Stimulated activated CD4-positive, alpha-beta T cell treated with anti-CD3 and anti-CD28 coated beads, TNF-alpha, amount 100 ng/mL, for 4 hours (primary cell): ENCODE data around the gene KRTAP20-1.

Source experiments
- DNase-seq, 3 experiments: peaks; one replicate each; pipeline ENCODE4 v3.0.0-alpha.2; 2020; ENCODE audit warnings: low read depth in 3 of 3

The KRTAP20-1 gene, protein sequence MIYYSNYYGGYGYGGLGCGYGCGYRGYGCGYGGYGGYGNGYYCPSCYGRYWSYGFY

DNA sequence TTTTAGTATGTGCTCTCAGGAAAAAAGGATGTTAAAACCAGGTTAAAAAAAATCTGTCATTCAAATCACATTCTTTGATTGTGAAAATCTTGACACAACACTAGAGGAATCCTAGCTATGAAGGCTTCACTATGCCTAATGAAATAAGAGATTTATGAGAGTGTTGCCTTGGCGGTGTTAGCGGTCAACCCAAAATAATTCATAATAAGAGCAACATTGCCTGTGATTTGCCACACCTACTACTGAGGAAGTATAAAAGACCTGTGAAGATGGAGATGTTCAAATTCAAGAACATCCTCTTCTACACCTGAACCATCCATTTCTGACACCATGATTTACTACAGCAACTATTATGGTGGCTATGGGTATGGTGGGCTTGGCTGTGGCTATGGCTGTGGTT is at the start of gene KRTAP20-1:
TSS of gene KRTAP20-1 (plus strand) at position 301 of the 400 bp plus-strand sequence. CDS start at position 331, 30 bp downstream.
- DNase-seq: no peak

GRCh38 chr21:30567617-30568016 is 48.6 kb upstream of the KRTAP20-1 start:
- DNase-seq: no peak

DNA sequence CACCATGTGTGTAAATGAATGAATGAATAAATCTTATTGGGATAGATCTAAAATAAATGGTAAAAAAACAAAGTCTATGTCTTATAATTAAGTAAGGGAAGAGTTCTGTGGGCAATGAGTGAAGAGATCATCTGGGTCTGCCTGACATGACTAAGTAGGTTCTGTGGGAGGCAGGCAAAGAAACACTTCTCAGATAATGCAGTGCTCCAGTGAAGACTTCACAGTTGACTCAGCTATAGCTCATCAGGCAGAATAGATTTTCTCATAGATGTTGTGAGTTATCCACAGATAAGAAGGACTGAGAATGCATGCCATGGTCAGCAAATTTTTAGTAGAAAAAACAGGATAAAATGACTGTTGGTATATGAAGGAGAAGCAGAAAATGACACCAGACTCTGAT is 38.5 kb upstream of the KRTAP20-1 start:
- DNase-seq: no peak

DNA sequence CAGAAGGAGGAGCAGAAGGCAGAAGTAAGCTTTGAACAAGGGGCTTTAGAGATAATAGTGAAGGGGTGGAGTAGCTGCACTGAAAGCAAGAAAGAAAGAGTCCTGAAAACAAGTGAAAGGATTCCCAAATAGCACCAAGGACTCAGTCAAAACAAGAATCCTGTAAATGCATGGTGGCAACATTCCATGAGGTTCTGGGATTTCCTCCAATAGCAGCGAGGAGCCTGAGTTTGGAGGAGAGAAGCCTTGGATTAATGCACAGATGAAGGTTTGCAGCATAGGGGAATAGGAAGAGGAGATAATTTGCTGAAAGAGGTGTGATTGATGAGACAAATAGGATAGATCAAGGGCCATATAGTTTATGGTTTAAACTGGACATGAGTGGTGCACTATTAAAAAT is 36.9 kb upstream of the KRTAP20-1 start:
- DNase-seq: no peak

DNA sequence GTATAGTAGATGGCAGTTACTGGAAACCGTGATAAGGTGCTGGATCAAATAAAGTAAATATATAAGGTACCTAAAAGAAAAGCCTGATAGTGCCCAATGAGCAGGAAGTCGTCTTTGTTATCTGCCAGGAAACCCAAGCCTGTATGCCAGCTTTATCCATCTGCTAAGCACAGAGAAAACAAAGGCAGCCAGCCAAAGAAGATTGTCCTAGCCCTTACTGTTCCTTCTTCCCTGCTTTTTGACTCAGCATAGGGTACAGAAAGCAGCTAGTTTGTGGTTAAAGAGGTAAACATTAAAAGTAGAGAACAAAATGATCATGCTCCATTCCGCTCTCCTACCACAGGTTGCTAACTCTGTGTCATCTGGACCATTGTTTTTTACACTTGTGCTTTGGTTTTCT is 36.1 kb upstream of the KRTAP20-1 start:
- no peak for DNase-seq

- no peak for DNase-seq
These were observed 33.4 kb upstream of the KRTAP20-1 start for GRCh38 chr21:30582870-30583269.

- no peak for DNase-seq
These were observed 25.9 kb upstream of the KRTAP20-1 start, which contains the start of gene KRTAP22-2 for GRCh38 chr21:30590297-30590696. Gene KRTAP22-2 (minus strand): TSS chr21:30590397.

- DNase-seq: no peak
These were observed 24.1 kb upstream of the KRTAP20-1 start, which contains the start of gene KRTAP6-3 for GRCh38 chr21:30592140-30592539. Gene KRTAP6-3 (plus strand): TSS chr21:30592440. CDS start chr21:30592446, 6 bp downstream.

GRCh38 chr21:30598802-30599201 is 17.4 kb upstream of the KRTAP20-1 start, which contains the start of gene KRTAP6-2:
Gene KRTAP6-2 (minus strand): TSS chr21:30598902. CDS start chr21:30598874, 28 bp downstream.
- DNase-seq: no peak

DNA sequence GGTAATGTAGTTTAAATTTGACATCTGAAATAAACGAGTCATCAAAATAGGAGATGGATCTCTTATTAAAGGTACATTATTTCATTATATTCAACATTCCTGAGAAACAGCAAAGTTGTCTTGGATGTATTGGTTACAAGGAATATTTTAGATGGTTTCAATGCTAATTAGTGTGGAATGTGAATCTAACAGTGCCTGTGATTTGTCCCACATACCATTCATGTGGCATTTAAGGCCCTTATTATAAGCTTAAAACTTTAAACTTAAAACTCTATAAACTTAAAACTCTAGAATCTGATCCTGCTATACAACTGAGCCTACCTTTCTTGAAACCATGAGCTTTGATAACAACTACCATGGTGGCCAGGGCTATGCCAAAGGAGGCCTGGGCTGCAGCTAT is 15.4 kb upstream of the KRTAP20-1 start, which contains the start of gene KRTAP22-1:
TSS of gene KRTAP22-1 (plus strand) at position 301 of the 400 bp plus-strand sequence.
- DNase-seq: no peak

- DNase-seq: no peak
These were observed 10.3 kb upstream of the KRTAP20-1 start for GRCh38 chr21:30605968-30606367.

GRCh38 chr21:30612132-30612531 is 4.1 kb upstream of the KRTAP20-1 start:
- DNase-seq: no peak

GRCh38 chr21:30613836-30614235 is 2.4 kb upstream of the KRTAP20-1 start, which contains the start of gene KRTAP6-1:
Gene KRTAP6-1 (minus strand): TSS chr21:30613930. CDS start chr21:30613904, 26 bp downstream.
- DNase-seq: no peak

GRCh38 chr21:30615199-30615598 is 1.0 kb upstream of the KRTAP20-1 start:
- DNase-seq: no peak

DNA sequence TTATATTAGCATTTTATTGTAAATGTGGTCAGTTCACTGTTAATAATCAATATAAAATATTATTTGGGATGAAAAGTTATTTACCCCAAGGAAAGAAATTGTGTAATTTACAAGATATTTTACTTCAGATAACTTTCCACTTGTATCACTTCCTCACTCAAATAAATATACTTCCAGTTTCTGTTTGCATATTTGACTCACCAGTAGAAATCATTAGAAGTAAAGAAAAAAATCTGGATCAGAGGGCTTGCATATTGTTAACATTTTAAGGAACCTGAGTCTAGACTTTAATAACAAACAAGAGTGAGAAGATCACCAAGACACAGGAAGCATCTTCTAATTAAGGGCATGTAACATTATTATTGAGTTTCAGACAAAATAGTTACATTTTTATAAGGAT is 3.9 kb downstream of the KRTAP20-1 start:
- DNase-seq: no peak

DNA sequence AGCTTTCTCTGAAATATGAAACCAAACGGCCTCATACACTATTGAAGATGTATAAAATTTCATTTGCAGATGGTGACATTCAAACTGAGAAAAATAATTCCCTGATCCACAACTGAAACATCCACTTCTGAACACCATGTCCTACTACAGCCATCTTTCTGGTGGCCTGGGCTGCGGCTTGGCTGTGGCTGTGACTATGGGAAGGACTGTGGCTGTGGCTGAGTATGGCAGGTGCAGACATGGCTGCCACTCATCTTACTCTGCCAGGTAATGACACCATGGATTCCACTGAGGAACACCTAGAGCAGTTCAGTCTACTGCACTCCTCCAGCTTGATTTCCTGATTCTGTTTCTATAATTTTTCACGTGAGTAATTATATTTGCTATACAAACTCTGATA is 4.3 kb downstream of the KRTAP20-1 start, which contains the start of gene KRTAP20-4:
TSS of gene KRTAP20-4 (plus strand) at position 106 of the 400 bp plus-strand sequence.
- DNase-seq: no peak

GRCh38 chr21:30623362-30623761 is 7.1 kb downstream of the KRTAP20-1 start:
- no peak for DNase-seq

DNA sequence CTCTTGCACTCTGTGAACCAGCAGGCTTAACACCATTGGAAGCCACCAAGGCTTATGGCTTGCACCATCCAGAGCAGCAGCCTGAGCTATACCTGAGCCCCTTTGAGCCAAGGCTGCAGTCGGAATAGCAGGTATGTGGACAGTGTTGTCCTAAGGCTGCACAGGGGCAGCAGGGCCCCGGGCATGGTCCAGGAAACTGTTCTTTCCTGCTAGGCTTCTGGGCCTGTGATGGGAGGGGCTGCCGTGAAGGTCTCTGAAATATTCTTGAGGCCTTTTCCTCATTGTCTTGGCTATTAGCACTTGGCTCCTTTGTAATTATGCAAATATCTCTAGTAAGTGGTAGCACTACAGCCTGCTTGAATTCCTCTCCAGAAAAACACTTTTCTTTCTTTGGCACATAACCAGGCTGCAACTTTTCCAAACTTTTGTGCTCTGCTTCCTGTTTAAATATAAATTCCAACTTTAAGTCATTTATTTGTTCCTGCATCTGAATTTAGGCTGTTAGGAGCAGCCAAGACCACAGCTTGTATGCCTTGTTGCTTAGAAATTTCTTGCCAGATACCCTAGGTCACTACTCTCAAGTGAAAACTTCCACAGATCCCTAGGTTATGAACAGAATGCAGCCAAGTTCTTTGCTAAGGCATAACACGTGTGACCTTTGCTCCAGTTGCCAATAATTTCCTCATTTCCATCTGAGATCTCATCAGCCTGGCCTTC is 9.4 kb downstream of the KRTAP20-1 start:
- DNase-seq: no peak

DNA sequence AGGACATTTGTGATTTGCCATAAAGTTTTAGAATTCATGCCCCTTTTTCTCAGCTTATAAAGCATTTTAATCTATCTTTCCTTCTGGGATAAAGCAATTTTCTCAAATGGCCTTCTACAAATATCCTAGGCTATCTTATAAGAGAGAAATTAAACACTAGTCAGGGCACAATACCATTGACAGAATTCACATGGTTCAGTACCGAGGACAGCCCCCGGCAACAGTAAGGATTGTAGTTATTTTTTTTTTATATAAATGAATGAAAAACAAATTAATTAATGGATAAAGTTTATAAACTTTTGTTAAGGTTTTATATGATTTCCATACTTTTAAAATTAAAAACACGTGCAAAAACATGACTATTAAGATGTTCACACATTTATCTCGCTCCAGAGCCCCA is 11.9 kb downstream of the KRTAP20-1 start:
- no peak for DNase-seq

DNA sequence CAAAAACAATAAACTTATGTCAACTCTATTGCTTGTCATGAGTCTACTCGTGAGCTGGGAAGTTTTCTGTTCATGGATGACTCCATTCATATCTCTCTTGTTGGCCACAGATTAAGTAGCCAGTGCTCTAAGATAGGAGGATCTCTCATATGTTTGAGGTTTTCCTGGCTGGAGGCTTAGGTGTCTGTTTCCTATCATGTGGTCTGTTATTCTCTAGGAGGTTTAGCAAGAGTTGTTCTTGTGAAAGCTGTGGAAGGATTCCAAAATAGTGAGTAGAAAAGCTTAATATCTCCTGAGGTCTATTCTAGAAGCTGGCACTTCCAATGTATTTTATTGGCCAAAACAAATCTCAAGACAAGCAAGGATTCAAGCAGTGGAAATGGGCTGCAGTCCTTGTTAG is 13.0 kb downstream of the KRTAP20-1 start:
- no peak for DNase-seq

DNA sequence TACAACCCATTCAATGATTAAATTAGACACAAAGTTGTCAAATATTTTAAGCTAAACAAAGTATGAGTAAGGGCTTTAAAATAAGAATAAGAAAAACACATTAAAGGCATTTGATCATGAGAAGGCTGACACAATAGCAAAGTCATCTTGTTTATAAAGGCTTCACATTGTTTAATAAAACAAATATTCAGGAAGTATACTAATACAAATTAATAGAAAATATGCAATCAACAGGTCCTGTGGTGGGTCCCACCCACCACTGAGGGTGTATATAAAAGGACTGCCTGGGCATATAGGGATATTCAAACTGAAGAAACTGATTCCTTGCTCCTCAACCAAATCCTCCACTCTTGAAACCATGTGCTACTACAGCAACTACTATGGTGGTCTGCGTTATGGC is 18.7 kb downstream of the KRTAP20-1 start, which contains the start of gene KRTAP20-2:
TSS of gene KRTAP20-2 (plus strand) at position 301 of the 400 bp plus-strand sequence. CDS start at position 359, 58 bp downstream.
- DNase-seq: no peak

DNA sequence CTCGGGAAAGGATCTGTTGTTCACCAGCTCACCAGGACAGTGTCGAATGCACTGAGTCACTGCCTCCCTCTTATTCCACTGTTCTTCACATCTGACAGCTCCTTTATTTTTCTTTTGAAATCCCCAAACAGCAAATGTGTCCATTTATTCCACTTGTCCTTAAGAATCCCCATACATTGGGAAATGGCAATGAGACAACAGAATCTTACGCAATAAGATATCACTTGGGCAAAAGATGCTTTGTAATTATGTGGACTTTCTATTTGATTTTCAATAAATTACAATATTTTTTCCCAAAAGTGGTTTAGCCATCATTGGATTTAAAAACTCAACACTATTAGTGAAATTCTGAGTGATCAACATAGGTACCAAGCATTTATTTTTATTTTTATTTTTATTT is 22.5 kb downstream of the KRTAP20-1 start:
- DNase-seq: no peak

- DNase-seq: no peak
These were observed 26.3 kb downstream of the KRTAP20-1 start, which contains the start of gene KRTAP20-3 for GRCh38 chr21:30642564-30642963. Gene KRTAP20-3 (plus strand): TSS chr21:30642864.
